ENCODE data around the gene TMA7B.

- TF ChIP-seq CTCF (IDR thresholded peaks at IDR 0.05): no peak
- TF ChIP-seq ZFX (IDR thresholded peaks at IDR 0.05; ENCODE audit: borderline replicate concordance): no peak
These were observed 50.5 kb downstream of the TMA7B start for GRCh38 chr22:40010746-40011145.
